Skin of body (tissue), 2 donors: ENCODE measurements around the gene CSTB. TPM values are rescaled to one million over a fixed set of nuclear protein-coding genes. Genes with fewer than 3 reads are reported as not detected.

ENCODE experiments used
- DNase-seq: peaks from one replicate; lab custom pipeline; 2025; lab: John Stamatoyannopoulos, UW
- total RNA-seq: library from RNA; depleted of rRNA; stranded (reverse); fragments of >200 nt; gene quantifications from one replicate; pipeline ENCODE4 v1.2.3, GENCODE V29; 2014

Gene CSTB
- total RNA-seq, 1 donor from 2014 or later, result 21.0 TPM

DNA sequence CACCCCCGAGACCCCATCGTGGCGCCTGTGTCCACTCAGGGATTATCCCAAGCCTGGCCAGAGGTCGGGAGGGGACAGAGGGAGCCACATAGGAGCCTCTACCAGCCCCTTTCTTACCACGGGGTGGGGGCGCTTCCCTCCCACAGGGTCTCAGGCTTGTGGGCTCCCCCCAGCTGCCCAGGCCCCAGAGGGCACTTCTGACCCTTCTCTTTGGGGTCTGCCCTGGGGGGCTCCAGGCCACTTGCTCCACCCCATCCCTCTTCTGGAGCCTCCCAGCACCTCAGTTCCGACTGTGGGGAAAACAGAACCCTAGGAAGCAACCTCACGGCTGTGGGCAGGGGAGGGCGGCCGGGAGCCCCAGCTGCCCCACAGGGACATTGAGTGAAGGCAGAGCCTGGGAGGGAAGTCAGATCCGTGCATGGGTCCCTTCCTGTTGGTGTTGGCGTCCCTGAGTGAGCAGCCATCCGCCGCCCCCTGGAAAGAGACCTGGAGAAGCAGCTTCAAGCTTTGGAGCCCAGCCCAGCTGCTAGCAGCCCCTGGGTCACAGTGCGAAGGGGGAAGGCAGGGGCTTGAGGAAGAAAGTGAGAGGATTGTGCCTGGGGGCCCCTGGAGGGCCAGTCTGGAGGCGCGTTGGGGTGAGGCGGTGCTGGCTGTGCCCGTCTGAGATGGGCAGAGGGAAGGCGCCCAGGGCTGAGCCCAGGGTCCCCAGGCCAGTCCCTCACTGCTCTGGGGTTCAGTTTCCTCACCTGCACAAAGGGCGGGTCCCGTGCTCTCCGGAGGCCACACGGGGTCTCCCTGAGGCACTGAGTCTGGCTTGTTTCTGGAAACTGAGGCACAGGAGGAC lies 35.4 kb upstream of the CSTB start:
- no peak for DNase-seq

- DNase-seq, result no peak
These were observed 34.6 kb upstream of the CSTB start for GRCh38 chr21:43810505-43811261.

DNA sequence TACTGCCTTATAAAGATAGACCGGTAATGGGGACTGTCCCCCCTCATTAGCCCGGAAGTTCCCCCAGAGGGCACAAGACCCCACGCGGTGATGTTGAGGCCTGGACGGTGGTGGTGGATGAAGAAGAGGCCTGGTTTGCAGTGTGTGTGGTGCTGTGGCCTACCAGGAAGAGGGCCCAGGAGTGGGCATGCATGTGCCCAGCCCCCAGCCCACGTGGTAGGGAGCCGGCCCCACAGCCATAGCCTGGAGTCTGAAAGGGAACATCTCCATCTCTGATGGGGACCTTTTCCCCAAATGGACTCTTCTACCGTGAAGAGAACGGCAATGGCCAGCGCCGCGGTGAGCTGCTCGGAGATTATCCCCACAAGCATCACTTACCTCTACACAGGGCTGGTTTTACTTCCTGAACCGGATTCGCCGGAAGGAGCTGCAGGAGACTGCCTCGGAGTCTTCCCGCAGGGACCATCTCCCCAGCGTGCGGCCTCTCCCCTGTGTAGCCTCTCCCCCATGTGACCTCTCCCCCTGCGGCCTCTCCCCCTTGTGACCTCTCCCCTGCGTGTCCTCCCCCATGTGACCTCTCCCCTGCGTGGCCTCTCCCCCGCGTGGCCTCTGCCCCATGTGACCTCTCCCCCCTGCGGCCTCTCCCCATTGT lies 33.9 kb upstream of the CSTB start:
- no peak for DNase-seq

DNA sequence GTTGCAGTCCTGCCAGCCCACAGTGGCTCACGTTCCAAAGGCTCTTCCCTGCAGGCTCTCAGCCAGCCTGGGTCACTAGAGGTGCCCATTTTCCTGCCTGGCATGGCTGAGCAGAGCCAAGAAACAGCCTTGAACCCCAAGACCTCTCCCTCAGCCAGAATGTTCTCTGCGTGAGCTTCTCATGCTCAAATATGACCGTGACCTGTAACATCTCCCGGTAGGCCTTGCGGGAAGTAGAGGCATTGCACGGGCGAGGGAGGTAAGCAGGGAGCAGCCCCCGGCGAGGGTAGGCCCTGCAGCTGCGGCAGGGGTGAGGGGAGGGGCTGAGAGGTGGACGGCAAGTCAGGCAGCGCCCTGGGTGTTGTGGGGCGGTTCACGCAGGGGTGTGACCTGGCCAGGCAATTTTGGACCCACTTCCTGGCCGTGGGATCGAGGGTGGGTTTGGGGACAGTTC lies 33.3 kb upstream of the CSTB start:
- no peak for DNase-seq

DNA sequence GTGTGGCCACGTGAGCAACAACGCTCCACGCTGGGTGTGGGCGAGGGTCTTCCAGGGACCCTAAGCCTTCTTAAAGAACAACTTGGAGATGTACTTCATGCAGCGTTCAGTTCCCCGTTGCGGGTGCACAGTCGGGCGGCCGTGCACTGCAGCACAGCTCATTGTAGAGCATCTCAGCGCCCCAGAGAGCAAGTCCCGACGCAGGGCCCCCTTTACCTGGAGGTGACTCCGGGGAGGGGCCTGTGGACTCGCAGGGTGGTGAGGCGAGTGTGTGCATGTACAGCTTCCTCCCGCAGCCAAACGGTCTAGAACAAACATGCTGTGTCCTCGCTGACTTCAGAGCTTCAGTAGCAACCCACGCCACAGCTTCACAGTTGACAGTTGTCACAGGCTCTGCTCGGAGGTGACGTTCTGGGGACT lies 32.7 kb upstream of the CSTB start:
- DNase-seq, result no peak

- no peak for DNase-seq
These were observed 32.3 kb upstream of the CSTB start for GRCh38 chr21:43808367-43808766.

DNA sequence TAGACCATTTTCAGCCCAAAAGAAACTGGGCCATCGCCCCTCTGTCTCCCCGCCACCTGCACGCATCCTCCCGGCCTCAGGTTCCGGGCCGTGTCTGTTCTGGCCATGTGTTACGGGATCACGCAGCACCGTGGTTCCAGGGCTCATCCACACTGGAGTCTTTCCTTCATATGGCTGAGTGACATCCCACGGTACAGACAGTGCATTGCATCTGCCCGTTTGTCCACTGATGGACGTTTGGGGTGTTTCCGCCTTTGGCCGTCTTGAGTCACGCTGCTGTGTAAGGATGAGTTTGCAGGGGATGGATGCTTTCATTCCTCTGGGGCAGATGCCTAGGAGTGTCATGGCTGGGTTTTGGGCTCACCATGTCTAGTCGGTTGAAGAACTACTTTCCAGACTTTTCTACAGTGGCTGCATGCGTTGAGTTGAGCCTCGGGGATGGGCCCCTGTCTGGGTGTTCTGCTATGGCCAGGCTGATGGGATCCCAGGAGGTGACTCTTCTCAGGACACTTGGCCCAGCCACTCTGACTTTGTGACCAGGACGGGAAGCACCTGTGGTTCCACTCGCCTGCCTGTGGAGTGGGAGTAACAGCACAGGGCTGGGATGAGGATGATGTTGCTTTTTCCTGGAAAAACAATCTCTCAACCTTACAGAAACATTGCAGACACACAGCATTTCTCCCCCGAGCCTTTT lies 30.1 kb upstream of the CSTB start:
- no peak for DNase-seq

DNA sequence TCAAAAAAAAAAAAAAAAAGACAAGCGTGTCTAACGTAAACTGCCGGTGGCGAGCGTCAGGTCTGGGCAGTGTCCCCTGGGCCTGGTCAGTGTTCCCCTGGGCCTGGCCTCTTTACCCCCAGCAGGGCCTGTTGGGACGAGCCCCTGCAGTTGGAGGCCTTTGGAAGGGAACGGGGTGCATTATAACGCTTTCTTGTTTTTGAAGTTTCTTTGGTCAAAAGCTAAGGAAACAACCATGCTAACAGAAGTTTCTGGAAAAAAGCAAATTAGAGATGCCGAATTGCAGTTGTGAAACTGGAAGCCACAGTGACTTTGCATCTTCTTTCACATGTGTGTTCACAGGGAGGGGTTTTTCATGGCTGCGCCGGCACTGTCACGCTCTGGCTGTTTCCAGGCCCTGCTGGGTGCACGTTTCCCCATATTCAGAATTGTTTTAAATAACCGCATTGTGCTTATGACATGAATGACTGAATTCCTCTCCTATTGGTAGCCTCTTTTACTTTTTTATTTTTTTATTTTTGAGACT lies 29.2 kb upstream of the CSTB start:
- DNase-seq, result no peak

DNA sequence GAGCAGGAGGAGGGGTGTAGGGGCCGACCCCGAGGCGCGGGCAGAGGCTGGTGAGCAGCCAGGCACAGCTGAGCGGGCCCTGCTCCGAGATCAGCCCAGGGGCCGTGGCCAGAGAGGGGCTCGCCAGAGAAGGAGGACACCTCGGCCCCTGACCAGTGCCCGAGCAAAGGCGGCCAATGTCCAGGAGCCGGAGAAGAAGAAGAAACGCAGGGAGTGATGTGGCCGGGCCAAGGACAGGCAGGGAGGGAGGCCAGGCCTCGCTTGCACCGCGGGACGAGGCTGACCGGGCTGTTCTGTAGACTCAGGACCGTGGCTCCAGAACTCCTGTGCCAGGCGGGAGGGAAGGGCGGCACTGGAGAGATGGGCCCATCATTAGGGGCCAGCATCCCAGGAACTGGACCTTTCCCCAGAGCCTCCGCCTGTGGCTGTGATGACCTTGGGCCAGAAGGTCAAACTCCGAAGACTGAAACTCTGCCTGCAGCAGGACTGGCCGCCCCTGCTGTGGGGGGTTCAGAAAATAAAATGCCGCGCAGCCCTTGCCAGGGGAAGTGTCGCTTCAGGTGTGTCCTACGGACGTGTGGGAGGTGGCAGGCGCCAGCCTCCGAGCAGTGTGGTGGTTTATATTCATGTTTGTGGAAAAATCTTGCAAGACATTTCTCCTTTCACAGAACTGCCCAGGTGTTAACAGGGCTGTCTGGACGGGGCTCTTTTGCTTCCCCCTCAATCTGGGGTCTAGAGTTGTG lies 27.6 kb upstream of the CSTB start:
- DNase-seq, result no peak

GRCh38 chr21:43802713-43803313 lies 26.7 kb upstream of the CSTB start:
- DNase-seq, result no peak

DNA sequence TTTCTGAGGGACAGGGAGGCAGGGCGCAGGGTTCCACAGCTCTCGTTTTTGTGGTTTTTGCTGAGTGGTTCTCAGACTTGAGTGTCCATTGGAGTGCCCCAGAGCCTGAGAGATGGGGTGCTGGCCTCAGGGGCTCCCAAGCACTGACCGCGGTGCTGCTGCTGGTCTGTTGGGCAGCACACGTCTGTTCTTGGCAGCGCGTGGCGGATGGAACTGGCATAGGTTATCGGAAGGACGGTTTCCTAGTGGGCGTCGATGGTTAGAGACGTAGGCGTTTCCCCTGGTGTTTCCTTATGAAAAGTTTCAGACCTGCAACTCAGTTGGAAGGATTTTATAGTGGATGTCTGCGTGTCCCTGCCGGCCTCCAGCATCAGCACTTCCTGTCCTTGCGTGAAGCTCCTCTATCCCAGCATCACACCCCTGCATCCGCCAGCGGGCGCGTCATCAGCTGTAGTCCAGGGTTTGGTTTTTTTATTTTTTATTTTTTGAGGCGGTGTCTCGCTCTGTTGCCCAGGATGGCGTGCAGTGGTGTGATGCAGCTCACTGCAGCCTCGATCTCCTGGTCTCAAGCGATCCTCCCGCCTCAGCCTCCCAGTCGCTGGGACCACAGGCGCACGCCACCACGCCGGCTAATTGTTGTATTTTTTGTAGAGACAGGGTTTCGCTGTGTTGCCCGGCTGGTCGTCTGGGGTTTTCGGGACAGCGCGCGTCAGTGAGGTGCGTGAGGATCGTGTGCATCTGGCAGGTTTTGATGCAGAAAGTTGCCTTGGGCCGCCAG lies 25.1 kb upstream of the CSTB start:
- no peak for DNase-seq

DNA sequence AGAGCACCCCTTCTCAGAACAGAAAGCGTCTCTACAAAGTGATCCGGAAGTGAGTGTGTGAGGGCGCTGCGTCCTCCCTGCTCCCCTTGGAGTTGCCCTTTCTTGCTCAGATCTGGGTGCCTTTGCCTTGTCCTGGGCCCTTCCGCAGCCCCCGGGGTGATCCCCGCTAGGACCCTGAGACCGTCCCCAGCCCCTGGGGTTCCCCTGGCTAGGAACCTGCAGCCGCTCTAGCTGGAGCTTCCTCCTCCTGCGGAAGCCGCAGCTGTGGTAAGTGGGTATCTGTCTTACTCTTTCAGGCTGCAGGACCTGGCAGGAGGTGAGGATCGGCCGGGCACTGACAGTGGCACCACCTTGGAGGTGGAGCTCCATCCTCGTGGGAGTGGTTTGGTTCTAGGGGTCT lies 24.5 kb upstream of the CSTB start:
- no peak for DNase-seq

GRCh38 chr21:43800124-43800523 lies 24.0 kb upstream of the CSTB start:
- DNase-seq, result no peak

GRCh38 chr21:43799301-43799840 lies 23.3 kb upstream of the CSTB start:
- DNase-seq, result no peak

DNA sequence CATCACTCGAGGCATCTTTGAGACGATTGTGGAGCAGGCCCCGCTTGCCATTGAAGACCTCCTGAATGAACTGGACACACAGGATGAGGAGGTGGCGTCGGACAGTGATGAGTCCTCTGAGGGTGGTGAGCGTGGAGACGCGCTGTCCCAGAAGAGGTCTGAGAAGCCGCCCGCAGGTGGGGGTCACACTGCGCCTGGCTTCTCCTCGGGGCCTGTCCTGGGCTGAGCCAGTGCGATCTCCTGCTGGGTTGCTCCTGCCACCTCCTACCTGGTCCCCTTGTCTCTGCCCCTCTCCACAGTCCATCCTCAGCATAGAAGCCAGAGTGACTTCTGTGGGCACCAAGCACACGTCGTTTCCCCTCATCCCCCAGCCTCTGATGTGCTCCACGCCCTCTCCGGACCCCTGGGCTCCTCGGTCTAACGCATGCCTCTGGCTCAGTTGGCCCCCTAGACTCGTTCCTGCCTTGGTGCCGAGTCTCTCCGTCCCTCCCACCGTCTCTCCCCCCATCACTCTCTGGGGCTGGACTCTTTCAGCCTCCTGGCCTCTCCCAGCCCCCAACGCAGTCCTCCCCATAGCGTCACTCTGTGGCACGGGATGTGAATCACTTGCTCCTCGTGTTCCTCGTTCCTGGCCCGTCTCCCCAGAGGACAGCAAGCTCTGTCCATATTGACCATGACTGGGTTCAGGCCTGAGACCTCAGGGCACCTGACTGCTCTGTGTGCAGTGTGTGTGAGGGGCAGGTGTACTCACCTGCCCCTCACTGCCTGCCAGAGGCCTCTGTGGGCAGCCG lies 22.0 kb upstream of the CSTB start:
- DNase-seq, result no peak

- DNase-seq, result no peak
These were observed 21.3 kb upstream of the CSTB start for GRCh38 chr21:43797415-43797814.

- DNase-seq, result no peak
These were observed 18.7 kb upstream of the CSTB start for GRCh38 chr21:43794857-43795256.

- no peak for DNase-seq
These were observed 18.2 kb upstream of the CSTB start for GRCh38 chr21:43794311-43794710.
